ENCODE data around the gene EEF1A1. TPM values are rescaled to one million over a fixed set of nuclear protein-coding genes. Genes with fewer than 3 reads are reported as not detected.
"Not testable (repeated sequence)": the region's sequence is repeated elsewhere in the genome, so short reads cannot be mapped to it uniquely, and the experiment has no call there.

Gene EEF1A1
- total RNA-seq, 1 experiment from 2014 or later = 6,057 TPM

- Histone ChIP-seq H3K9me2 (replicated peaks; ENCODE audit: low read length) (no peaks in the 10 kb centered on the region), H3K27me3 (ENCODE audit: low read length) (no peaks in the 10 kb centered on the region), H3K9ac (ENCODE audit: low read length) (no peak overlapping the region), H3K4me3 (ENCODE audit: low read length) (no peak overlapping the region), H3K36me3 (ENCODE audit: low read depth, low read length) (no peaks in the 10 kb centered on the region), H3F3A (ENCODE audit: low read length, unreplicated experiment) (no peaks in the 10 kb centered on the region), H3K27ac (ENCODE audit: low read length) (no peak overlapping the region), H3K4me2 (ENCODE audit: low read length) (no peak overlapping the region), H2AFZ (ENCODE audit: low read length) (no peak overlapping the region), H3K9me3 (ENCODE audit: low read length) (no peaks in the 10 kb centered on the region), H3K4me1 (ENCODE audit: insufficient read depth, low read length) (no peaks in the 10 kb centered on the region), H3K79me2 (ENCODE audit: low read length) (no peaks in the 10 kb centered on the region), H4K20me1 (ENCODE audit: low read length) (no peaks in the 10 kb centered on the region)
- BruUV-seq (replicated peaks) = no TSS peak
- DNase-seq (no peak), ATAC-seq (no peak)
- POLR2A ChIA-PET (ENCODE audit: unreplicated experiment) = interaction anchor here (0.6 kb wide), 1 partner anchor 11 kb away, joined by 3 read pairs; no protein-coding TSS in a partner anchor
- no peak for TF ChIP-seq EZH2 (IDR thresholded peaks at IDR 0.05; ENCODE audit: low read length, unreplicated experiment)
- CTCF ChIA-PET = no interaction called here
- intact Hi-C loops (cut with micrococcal nuclease) = no loop called here
Observed at GRCh38 chr6:73560853-73561407, 40.1 kb upstream of the EEF1A1 start.

- no TSS peak for BruUV-seq (replicated peaks)
- intact Hi-C loops (cut with micrococcal nuclease) = no loop called here
- Histone ChIP-seq H3K27ac (ENCODE audit: low read length) (no peak overlapping the region), H3K27me3 (ENCODE audit: low read length) (no peaks in the 10 kb centered on the region), H3K4me2 (ENCODE audit: low read length) (no peak overlapping the region), H3K36me3 (ENCODE audit: low read depth, low read length) (no peaks in the 10 kb centered on the region), H3K4me1 (ENCODE audit: insufficient read depth, low read length) (no peaks in the 10 kb centered on the region), H2AFZ (ENCODE audit: low read length) (no peak overlapping the region), H3K9ac (ENCODE audit: low read length) (no peak overlapping the region), H3F3A (ENCODE audit: low read length, unreplicated experiment) (no peaks in the 10 kb centered on the region), H3K79me2 (ENCODE audit: low read length) (no peaks in the 10 kb centered on the region), H3K4me3 (ENCODE audit: low read length) (no peak overlapping the region), H4K20me1 (ENCODE audit: low read length) (no peaks in the 10 kb centered on the region), H3K9me2 (replicated peaks; ENCODE audit: low read length) (no peaks in the 10 kb centered on the region), H3K9me3 (ENCODE audit: low read length) (no peaks in the 10 kb centered on the region)
- ChIA-PET POLR2A (ENCODE audit: unreplicated experiment) (no interaction called here), CTCF (no interaction called here)
- ATAC-seq (no peak), DNase-seq (no peak)
- TF ChIP-seq EZH2phosphoT487 (IDR thresholded peaks at IDR 0.05; ENCODE audit: borderline replicate concordance, low read length) = no peak
- TF ChIP-seq CTCF (conservative IDR thresholded peaks at IDR 0.05; ENCODE audit: low read depth, low read length) = no peak
- no peak for TF ChIP-seq EZH2 (IDR thresholded peaks at IDR 0.05; ENCODE audit: low read length, unreplicated experiment)
Observed at GRCh38 chr6:73560182-73560732, 39.4 kb upstream of the EEF1A1 start.

GRCh38 chr6:73559399-73559794 is 38.6 kb upstream of the EEF1A1 start:
- H3K79me2 ChIP-seq (ENCODE audit: low read length); H3F3A ChIP-seq (ENCODE audit: low read length, unreplicated experiment); H3K27ac ChIP-seq (ENCODE audit: low read length); DNase-seq; H3K4me1 ChIP-seq (ENCODE audit: insufficient read depth, low read length); H3K9me2 ChIP-seq (replicated peaks; ENCODE audit: low read length); BruUV-seq (replicated peaks); CTCF ChIA-PET; intact Hi-C loops (cut with micrococcal nuclease); ATAC-seq; H3K4me2 ChIP-seq (ENCODE audit: low read length); H2AFZ ChIP-seq (ENCODE audit: low read length); H3K9ac ChIP-seq (ENCODE audit: low read length); H3K36me3 ChIP-seq (ENCODE audit: low read depth, low read length); H3K9me3 ChIP-seq (ENCODE audit: low read length); H3K27me3 ChIP-seq (ENCODE audit: low read length); POLR2A ChIA-PET (ENCODE audit: unreplicated experiment); H4K20me1 ChIP-seq (ENCODE audit: low read length); H3K4me3 ChIP-seq (ENCODE audit: low read length): not testable (repeated sequence)
